GM19239 (cell line): Measurements from ENCODE around the gene MCAT.
"Not testable (repeated sequence)": the region's sequence is repeated elsewhere in the genome, so short reads cannot be mapped to it uniquely, and the experiment has no call there.

Experiments
- DNase-seq: peaks from one replicate; pipeline ENCODE4 v3.0.0; 2011; ENCODE audit warnings: low spot score; ENCODE audit not compliant: insufficient read length
- FAIRE-seq: peaks from 2 replicates; lab custom pipeline; 2011; peaks lifted over from hg19 to GRCh38; lab: Jason Lieb, UNC

Gene MCAT

GRCh38 chr22:43104056-43104625, 39.1 kb downstream of the MCAT start:
- DNase-seq, result not testable (repeated sequence)
- peak; percentile 48 for FAIRE-seq

GRCh38 chr22:43101306-43101705, 41.9 kb downstream of the MCAT start:
- FAIRE-seq (no peak), DNase-seq (no peak)

GRCh38 chr22:43100225-43100624, 43.0 kb downstream of the MCAT start:
- no peak for FAIRE-seq
- no peak for DNase-seq

GRCh38 chr22:43099095-43099494, 44.1 kb downstream of the MCAT start:
- DNase-seq, result no peak
- no peak for FAIRE-seq

- FAIRE-seq (no peak), DNase-seq (no peak)
These were observed 44.8 kb downstream of the MCAT start for GRCh38 chr22:43098356-43098755.

- FAIRE-seq (no peak), DNase-seq (no peak)
These were observed 46.8 kb downstream of the MCAT start for GRCh38 chr22:43096420-43096819.

GRCh38 chr22:43094551-43094950, 48.6 kb downstream of the MCAT start:
- FAIRE-seq (no peak), DNase-seq (no peak)

GRCh38 chr22:43094085-43094484, 49.1 kb downstream of the MCAT start:
- DNase-seq (no peak), FAIRE-seq (no peak)

- no peak for FAIRE-seq
These were observed 51.1 kb downstream of the MCAT start for GRCh38 chr22:43092085-43092484.

GRCh38 chr22:43090130-43090789, 52.9 kb downstream of the MCAT start:
- DNase-seq, result peak; percentile 53
- peak; percentile 92 for FAIRE-seq

More at GRCh38 chr22:43092085-43092484, 51.1 kb downstream of the MCAT start:
- no peak for DNase-seq

- DNase-seq (peak; percentile 96), FAIRE-seq (peak; percentile 92)
These were observed 54.0 kb downstream of the MCAT start, which contains the start of gene TTLL1 for GRCh38 chr22:43088984-43089717. Gene TTLL1, minus strand, starts transcription at chr22:43089391. Its CDS starts 13,805 bp downstream, at chr22:43075586.

GRCh38 chr22:43088627-43088983, 54.6 kb downstream of the MCAT start:
- no peak for FAIRE-seq
- no peak for DNase-seq

- DNase-seq (peak; percentile 56), FAIRE-seq (peak; percentile 87)
These were observed 57.3 kb downstream of the MCAT start for GRCh38 chr22:43085658-43086606.
